ENCODE data around the gene TRPT1.

The TRPT1 gene

DNA sequence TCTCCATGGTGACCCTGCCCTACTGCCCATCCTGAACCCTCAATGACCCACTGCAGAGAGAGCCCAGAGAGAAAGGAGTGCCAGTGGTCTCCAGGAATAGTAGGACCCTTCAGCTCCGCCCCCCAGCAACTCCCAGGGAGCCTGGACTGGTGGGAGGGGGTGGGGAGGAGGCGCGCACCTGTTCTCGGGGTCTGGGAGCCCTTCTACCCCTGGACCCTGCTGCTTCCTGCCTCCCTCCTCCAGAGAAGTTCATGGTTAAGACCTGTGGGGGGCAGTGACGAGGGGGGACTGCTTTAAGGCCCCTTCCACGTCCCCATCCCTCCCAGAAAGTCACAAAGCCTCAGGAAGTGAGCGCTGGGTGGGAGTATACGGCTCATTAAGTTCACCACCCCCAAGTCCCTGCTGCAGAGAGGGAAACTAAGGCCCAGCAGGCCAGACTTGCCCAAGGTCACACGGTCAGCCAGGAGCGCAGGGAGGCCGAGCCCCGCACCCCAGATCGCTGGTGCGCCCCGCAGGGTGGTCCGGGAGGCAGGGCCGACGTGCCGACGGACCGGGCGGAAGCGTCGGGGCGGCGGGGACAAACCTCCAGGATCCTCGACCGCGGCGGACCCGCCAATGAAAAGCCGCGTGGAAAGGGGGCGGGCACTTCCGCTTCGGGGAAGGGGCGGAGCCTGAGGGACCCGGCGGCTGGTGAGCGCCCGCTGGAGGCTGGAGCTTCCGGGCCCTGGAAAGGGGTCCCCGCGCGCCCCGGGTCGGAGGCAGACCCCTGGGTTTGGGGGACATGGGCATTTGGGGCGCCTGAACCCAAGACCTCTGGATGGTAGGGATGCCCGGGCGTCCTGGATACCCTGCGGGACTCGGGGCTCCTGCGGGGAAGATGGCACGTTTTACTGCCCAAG, at the start of gene TRPT1, which contains the start of gene NUDT22:
Gene TRPT1 (minus strand): TSS at position 579 of the 899 bp plus-strand sequence. CDS start 326 bp downstream, at position 253.
Gene NUDT22 (plus strand): TSS at position 667 of the 899 bp plus-strand sequence. CDS start 379 bp downstream, outside the sequence.
- peak; percentile 93 to 94 for DNase-seq (ENCODE audit: low read depth in 2 of 2)

GRCh38 chr11:64275031-64275800, 49.2 kb upstream of the TRPT1 start:
- no peak for DNase-seq (ENCODE audit: low read depth in 2 of 2)

DNA sequence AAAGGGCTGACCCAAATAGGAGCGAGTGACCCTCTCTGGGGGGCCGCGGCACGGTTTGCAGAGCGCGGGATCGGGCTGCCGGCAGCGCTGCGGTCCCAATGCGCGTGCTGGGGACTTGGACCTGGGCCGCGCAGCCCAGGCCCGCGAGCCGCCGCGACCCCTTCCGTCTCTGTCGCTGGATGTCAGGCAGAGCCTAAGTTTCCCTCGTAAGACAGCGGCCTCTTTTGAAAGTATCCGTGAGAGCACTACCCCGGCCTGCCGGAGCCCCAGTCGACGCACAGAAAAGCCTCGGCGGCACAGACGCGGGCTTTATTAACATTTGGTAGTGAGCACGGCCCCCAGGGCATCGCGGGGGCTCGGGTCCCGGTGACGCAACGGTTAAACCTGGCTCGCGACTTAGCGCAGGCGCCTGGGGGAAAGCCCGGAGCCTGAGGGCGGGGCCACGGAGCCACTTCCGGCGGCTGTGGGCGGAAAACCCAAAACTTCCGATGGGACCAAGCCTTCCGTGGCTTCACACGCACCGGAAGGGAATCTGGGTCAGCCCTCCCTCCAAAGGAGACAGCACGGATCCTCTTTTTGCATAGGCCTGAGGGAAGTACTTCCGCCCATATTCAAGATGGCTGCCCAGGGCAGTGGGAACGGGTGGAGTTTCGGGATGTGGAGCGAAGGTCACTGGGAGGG, 43.7 kb upstream of the TRPT1 start:
- DNase-seq (ENCODE audit: low read depth in 2 of 2), result peak; percentile 95 to 97

DNA sequence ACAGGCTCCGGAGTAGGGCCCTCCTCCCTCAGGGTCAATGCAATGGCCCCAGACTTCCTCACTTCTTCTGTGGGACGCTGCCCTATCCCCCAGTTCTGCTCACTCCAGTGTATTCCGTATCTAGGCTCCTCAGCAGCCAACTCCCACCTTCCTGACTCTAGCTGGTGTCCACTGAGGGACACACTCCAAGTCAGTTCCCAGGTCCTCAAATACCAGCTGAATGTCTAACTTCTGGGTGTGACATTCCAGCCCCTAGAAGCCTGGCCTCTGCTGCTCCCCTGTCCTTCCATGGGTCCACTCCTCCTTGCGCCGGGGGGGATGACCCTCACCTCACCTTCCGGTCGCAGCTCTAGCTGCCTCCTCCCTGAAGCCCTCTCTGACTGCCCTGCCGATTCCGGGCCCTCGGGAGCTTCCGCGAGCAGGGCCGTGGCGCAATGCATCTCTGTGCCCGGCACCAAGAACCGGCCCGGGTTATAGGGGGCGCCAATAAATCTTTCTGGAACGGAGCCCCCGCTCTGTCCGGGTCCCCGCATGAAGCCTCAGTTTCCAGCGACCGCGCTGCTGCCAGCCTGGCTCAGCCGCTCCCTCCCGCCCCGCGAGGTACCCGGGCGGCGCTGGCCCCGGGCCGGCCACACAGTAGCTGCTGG, 43.0 kb upstream of the TRPT1 start:
- DNase-seq (ENCODE audit: low read depth in 2 of 2), result peak in 1 of 2 donors; percentile 50

DNA sequence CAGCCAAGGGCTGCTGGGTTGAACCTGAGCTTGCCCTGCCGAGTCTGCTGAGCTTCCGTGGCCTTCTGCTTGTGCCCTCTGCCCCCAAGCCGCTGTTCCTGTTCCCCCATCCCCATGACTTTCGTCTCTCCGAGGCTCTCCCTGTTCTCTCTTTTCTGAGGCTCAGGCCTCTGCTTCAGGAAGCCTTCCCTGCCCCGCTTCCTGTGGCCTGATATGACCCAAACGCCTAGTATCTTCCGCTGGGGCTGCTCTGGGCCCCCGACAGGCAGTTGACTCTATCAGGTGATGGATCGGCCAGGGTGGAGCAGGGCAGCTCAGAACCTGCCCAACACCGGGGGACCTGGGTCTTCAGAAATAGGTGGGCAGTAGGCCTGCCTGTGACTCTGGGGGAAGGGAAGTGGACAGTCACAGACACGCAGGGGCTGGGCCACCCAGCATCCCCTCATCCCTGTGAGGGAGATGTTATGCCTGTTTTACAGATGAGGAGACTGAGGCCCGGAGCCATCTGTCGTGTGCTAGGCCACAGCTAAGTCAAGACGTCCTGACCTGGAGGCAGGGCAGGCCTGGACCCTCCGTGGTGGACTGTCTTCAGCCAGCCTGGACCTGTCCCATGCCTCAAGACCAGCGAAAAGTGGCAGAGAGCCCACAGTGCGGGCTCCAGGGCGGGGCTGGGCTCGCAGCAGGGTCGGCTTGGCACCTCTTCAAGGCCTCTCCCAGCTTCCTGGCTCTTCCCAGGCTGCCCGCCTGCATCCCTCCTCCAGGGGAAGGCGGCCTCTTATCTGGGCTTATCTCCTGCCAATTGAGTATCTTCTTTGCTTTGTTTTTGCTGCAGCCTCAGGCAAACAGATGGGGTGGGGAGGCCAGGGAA, 42.3 kb upstream of the TRPT1 start:
- DNase-seq (ENCODE audit: low read depth in 2 of 2), result no peak

DNA sequence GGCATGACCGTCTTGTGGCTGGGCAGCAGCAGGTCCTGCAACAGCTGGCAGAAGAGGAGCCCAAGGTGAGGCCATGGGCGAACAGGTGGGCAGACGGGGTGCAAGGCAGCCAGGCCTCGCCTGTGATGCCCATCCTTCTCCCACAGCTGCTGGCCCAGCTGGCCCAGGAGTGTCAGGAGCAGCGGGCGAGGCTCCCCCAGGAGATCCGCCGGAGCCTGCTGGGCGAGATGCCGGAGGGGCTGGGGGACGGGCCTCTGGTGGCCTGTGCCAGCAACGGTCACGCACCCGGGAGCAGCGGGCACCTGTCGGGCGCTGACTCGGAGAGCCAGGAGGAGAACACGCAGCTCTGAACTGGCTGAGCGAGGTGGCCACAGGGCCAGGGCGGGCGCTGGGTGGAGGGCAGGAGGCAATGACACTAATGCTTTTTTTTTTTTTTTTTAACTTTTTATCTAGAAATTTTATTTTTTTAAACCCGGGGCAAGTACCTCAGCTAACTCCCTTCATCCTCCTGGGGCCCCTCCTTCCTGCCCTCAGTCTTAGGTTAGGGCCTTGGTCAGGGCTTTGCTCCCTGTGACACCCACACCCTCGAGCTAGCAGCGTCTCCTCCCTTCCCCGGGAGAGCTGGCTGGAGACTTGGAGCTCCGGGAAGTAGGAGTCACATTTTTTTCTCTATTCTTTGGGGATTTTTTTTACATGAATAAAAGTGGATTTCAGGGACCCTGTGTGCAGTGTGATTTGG, 41.4 kb upstream of the TRPT1 start:
- DNase-seq (ENCODE audit: low read depth in 2 of 2), result no peak

DNA sequence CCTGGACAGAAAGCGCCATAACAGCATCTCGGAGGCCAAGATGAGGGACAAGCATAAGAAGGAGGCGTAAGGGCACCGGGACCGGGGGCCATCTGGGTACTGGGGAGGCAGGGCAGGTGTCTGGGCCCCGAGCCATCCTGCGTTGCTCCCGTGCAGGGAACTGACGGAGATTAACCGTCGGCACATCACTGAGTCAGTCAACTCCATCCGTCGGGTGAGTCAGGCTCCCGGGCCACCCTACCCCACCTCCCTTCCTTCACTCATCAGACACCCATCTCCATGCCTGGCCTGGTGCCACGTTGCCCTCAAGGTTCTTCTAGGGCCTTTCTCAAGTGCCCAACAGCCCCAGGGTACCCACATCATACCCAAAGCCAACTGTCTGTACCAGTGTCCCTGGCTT, 40.4 kb upstream of the TRPT1 start:
- no peak for DNase-seq (ENCODE audit: low read depth in 2 of 2)

DNA sequence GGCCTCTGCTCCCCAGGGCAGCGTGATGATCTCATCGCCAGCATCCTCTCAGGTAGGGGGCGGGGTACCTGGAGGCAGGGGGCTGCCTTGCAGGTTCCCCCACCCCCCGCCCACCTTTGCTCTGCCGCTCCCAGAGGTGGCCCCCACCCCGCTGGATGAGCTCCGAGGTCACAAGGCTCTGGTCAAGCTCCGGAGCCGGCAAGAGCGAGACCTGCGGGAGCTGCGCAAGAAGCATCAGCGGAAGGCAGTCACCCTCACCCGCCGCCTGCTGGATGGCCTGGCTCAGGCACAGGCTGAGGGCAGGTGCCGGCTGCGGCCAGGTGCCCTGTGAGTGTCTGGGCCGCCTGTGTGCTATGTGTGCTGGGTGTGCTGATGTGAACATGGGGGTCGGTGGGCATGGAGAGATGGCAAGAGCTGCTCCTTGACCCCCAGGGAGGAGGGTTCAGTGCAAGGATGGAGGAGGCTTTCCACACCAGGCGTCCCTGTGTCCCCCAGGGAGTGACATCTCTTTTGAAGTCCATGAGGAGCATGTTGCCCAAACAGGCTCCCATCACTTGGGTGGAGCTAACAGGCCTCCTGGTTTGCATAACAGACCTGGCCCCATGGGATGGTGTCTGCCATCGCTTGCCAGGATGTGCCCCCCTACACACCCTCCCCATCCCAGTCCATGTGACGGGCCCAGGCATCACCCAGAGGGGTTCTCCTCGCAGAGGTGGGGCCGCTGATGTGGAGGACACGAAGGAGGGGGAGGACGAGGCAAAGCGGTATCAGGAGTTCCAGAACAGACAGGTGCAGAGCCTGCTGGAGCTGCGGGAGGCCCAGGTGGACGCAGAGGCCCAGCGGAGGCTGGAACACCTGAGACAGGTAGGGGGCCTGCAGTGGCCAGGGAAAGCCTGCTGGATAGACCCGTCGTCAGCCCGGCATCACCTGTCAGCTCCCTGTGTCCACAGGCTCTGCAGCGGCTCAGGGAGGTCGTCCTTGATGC, 39.5 kb upstream of the TRPT1 start:
- DNase-seq (ENCODE audit: low read depth in 2 of 2), result no peak

DNA sequence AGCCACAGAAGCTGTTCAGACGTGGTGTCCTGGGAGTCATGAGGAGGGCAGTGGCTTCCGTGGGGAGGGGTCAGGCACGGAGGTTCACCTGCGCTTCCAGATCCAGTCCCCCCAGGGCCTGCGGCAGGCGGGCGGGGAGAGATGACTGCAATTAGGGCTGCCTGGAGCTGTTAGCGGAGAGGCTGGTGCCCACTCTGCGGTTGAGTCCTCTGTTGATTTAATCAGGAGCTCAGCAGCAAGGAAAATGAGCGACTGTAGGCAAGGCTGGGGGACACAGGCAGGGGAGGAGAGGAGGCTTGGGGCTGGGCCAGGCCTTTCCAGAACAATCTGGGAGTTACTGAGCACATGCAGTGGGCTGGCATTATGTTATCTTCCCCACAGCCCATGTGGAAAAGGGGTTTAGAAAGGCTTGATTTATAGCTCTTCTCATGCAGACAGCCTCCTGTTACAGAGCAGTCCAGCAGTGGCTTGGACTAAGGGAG, 38.4 kb upstream of the TRPT1 start:
- no peak for DNase-seq (ENCODE audit: low read depth in 2 of 2)

DNA sequence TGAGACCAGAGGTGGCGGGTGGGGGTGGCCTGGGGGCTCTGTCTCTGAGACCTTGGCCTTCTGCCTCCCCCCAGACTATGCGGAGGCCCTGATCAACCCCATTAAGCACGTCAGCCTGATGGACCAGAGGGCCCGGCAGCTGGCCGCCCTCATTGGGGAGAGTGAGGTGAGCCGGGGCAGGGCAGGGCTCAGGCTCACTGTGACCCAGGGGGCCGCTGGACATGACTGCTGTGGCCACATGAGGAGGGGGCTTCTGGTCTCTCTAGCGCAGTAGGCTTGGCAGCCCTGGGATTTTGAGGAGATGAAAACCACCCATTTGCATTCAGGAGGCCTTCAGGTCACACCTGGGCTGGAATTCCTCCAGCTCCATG, 37.9 kb upstream of the TRPT1 start:
- DNase-seq (ENCODE audit: low read depth in 2 of 2), result no peak

- no peak for DNase-seq (ENCODE audit: low read depth in 2 of 2)
These were observed 37.3 kb upstream of the TRPT1 start for GRCh38 chr11:64263021-64263946.

DNA sequence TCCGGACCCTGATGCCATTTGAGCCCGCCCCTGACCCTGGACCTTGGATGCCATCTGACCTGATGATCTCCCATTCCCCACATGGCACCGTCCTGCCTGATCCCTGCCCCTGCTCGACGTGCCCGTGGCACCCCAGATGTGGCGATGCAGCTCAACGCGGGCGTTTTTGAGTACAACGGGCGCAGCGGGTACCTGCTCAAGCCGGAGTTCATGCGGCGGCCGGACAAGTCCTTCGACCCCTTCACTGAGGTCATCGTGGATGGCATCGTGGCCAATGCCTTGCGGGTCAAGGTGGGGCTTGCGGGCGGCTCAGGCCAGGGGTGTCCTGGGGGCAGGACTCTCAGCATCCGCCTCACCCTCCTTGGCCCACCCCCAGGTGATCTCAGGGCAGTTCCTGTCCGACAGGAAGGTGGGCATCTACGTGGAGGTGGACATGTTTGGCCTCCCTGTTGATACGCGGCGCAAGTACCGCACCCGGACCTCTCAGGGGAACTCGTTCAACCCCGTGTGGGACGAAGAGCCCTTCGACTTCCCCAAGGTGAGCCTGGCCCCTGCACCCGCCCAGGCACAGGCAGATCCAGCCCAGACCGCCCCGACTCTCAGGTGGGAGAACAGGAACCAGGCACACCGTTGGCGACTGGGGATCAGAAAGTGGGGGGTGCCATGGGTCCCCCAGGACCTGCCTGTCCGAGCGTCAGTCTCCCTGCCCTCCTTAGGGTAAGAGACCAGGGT, 36.5 kb upstream of the TRPT1 start:
- DNase-seq (ENCODE audit: low read depth in 2 of 2), result no peak

- no peak for DNase-seq (ENCODE audit: low read depth in 2 of 2)
These were observed 35.6 kb upstream of the TRPT1 start for GRCh38 chr11:64261556-64262080.

DNA sequence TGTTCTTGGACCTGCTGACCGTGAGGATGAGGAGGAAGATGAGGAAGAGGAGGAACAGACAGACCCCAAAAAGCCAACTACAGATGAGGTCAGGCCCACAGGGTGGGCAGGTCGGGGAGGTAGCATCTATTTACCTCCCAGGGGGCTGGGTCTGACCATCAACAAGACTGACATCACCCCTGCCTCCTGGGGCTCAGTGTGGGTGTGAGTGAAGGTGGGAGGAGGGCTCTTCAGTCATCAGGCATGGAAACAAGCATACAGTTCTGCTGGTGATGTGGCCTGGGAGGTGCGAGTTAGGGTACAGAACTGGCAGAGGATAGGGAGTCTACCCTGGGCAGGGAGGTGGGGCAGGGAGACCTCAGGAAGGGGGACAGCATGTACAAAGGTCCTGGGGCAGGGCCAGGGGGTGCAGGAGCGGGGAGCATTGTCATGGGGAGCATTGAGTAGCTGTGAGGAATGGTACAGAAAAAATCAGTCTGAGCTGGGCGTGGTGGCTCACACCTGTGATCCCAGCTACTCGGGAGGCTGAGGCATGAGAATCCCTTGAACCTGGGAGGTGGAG, 34.2 kb upstream of the TRPT1 start:
- no peak for DNase-seq (ENCODE audit: low read depth in 2 of 2)

- no peak for DNase-seq (ENCODE audit: low read depth in 2 of 2)
These were observed 33.6 kb upstream of the TRPT1 start for GRCh38 chr11:64259533-64260067.

All from activated CD4-positive, alpha-beta T cell treated with anti-CD3 and anti-CD28 coated beads for 24 hours (primary cell).